Measurements from ENCODE around the gene CABCOCO1. TPM values are rescaled to one million over a fixed set of nuclear protein-coding genes. Genes with fewer than 3 reads are reported as not detected.

CABCOCO1 gene
- total RNA-seq, 1 experiment from 2014 or later = not detected

DNA sequence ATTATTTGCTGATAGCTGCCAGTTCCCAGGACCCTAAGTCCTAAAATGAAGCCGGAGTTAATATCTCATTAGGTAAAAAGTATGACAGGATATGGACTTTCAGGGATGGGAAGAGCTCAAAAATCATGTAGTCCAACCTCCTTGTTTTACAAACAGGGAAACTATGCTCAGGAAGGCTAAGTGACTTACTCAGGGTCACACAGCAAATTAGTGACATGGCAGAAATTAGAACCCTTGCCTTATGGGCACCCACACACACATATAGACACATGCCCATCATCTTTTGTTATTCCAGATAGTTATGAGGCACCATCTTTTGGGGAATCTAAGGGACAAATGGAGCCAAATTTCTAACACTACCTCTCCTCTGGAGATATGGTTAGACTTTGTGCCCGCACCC, 147.5 kb downstream of the CABCOCO1 start:
- ChIA-PET POLR2A (no interaction called here), RAD21 (ENCODE audit: low non-redundant PET in 1 of 2, low total read pairs in 2 of 2, uncharacterized antibody in 2 of 2, unreplicated experiment in 2 of 2) (no interaction called here), CTCF (no interaction called here)
- no peak overlapping the region for H3K4me3 ChIP-seq (replicated peaks in 1 of 2; ENCODE audit: low read depth in 1 of 2, low read length in 2 of 2)
- no peaks in the 10 kb centered on the region for H3K79me2 ChIP-seq (ENCODE audit: insufficient read depth, low read length)
- no peaks in the 10 kb centered on the region for H3K9me2 ChIP-seq (ENCODE audit: insufficient read depth)
- no peaks in the 10 kb centered on the region for H3K9me3 ChIP-seq (ENCODE audit: control insufficient read depth in 1 of 2, insufficient read depth in 1 of 2, low read depth in 1 of 2, low read length in 2 of 2)
- TF ChIP-seq, protein P1, sequence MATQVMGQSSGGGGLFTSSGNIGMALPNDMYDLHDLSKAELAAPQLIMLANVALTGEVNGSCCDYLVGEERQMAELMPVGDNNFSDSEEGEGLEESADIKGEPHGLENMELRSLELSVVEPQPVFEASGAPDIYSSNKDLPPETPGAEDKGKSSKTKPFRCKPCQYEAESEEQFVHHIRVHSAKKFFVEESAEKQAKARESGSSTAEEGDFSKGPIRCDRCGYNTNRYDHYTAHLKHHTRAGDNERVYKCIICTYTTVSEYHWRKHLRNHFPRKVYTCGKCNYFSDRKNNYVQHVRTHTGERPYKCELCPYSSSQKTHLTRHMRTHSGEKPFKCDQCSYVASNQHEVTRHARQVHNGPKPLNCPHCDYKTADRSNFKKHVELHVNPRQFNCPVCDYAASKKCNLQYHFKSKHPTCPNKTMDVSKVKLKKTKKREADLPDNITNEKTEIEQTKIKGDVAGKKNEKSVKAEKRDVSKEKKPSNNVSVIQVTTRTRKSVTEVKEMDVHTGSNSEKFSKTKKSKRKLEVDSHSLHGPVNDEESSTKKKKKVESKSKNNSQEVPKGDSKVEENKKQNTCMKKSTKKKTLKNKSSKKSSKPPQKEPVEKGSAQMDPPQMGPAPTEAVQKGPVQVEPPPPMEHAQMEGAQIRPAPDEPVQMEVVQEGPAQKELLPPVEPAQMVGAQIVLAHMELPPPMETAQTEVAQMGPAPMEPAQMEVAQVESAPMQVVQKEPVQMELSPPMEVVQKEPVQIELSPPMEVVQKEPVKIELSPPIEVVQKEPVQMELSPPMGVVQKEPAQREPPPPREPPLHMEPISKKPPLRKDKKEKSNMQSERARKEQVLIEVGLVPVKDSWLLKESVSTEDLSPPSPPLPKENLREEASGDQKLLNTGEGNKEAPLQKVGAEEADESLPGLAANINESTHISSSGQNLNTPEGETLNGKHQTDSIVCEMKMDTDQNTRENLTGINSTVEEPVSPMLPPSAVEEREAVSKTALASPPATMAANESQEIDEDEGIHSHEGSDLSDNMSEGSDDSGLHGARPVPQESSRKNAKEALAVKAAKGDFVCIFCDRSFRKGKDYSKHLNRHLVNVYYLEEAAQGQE (IDR thresholded peaks at IDR 0.05; ENCODE audit: low read depth) = no peak
- TF ChIP-seq, protein P2, sequence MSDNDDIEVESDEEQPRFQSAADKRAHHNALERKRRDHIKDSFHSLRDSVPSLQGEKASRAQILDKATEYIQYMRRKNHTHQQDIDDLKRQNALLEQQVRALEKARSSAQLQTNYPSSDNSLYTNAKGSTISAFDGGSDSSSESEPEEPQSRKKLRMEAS (IDR thresholded peaks at IDR 0.05) = no peak
- no peak for TF ChIP-seq RAD21 (IDR thresholded peaks at IDR 0.05; ENCODE audit: low read depth)
- no peak for TF ChIP-seq ELF1 (IDR thresholded peaks at IDR 0.05; ENCODE audit: borderline replicate concordance, low read depth)
- no peak for TF ChIP-seq CEBPB (IDR thresholded peaks at IDR 0.05; ENCODE audit: low read depth)
- TF ChIP-seq POLR2AphosphoS5 (IDR thresholded peaks at IDR 0.05; ENCODE audit: low read depth, low read length) = no peak
- no peak for TF ChIP-seq TCF7L2 (IDR thresholded peaks at IDR 0.05; ENCODE audit: borderline replicate concordance, extremely low read depth, insufficient read depth, insufficient read length)
- TF ChIP-seq SP1 (IDR thresholded peaks at IDR 0.05; ENCODE audit: low read depth) = no peak
- no peak for TF ChIP-seq EZH2 (IDR thresholded peaks at IDR 0.05)
- TF ChIP-seq CBX3 (IDR thresholded peaks at IDR 0.05; ENCODE audit: low read depth) = no peak
- TF ChIP-seq EGR1 (IDR thresholded peaks at IDR 0.05; ENCODE audit: low read depth) = no peak
- BruUV-seq (replicated peaks) = no TSS peak
- no peak overlapping the region for H2AFZ ChIP-seq (ENCODE audit: low read depth, low read length, poor library complexity, severe bottlenecking)
- H3K27me3 ChIP-seq (ENCODE audit: insufficient read depth, low read length) = no peaks in the 10 kb centered on the region
- intact Hi-C loops (cut with micrococcal nuclease) = loop anchor here (10.0 kb wide), 1 partner anchor 525 kb away; no protein-coding TSS in a partner anchor
- H3K27ac ChIP-seq (ENCODE audit: low read depth, low read length) = no peak overlapping the region
- DNase-seq (ENCODE audit: low read depth, low spot score) (no peak), ATAC-seq (no peak)
- H3K4me2 ChIP-seq (ENCODE audit: low read length) = no peak overlapping the region
- H3K9ac ChIP-seq (ENCODE audit: low read length) = no peak overlapping the region
- no peaks in the 10 kb centered on the region for H3K4me1 ChIP-seq (ENCODE audit: control insufficient read depth in 1 of 2, insufficient read depth in 2 of 2, low read length in 2 of 2)
- no peaks in the 10 kb centered on the region for H4K20me1 ChIP-seq (ENCODE audit: insufficient read depth)
- H3K36me3 ChIP-seq (ENCODE audit: control insufficient read depth in 1 of 2, insufficient read depth in 2 of 2, low read length in 2 of 2) = no peaks in the 10 kb centered on the region

Data from HCT116 (cell line).